ENCODE data around the gene SLC12A5.
A peak's percentile ranks its signal among the peaks of the same experiment; 100 is the strongest.

GRCh38 chr20:46022411-46023147 lies 6.4 kb upstream of the SLC12A5 start:
- peak; percentile 72 for TF ChIP-seq CTCF (conservative IDR thresholded peaks at IDR 0.05)
- no peak for TF ChIP-seq ZFX (IDR thresholded peaks at IDR 0.05)

Measured in C4-2B (cell line).